T-helper 2 cell (primary cell): ENCODE data around the gene PTPN3.

ENCODE experiments used
- DNase-seq, 5 experiments: peaks; one replicate each; pipeline versions ENCODE4 v3.0.0 to v3.0.0-alpha.2; 2012 to 2022

PTPN3 gene

GRCh38 chr9:109451311-109452025, 46.6 kb downstream of the PTPN3 start:
- DNase-seq: no peak

- no peak for DNase-seq
Observed at GRCh38 chr9:109450346-109450745, 47.8 kb downstream of the PTPN3 start.

GRCh38 chr9:109449036-109449798, 48.9 kb downstream of the PTPN3 start:
- no peak for DNase-seq

- no peak for DNase-seq
Observed at GRCh38 chr9:109448223-109448622, 49.9 kb downstream of the PTPN3 start.

GRCh38 chr9:109447329-109448076, 50.6 kb downstream of the PTPN3 start:
- peak in 1 of 5 experiments; percentile 86 for DNase-seq

- no peak for DNase-seq
Observed at GRCh38 chr9:109444771-109445320, 53.3 kb downstream of the PTPN3 start.

GRCh38 chr9:109442716-109443115, 55.4 kb downstream of the PTPN3 start:
- no peak for DNase-seq

- DNase-seq: no peak
Observed at GRCh38 chr9:109441296-109441695, 56.8 kb downstream of the PTPN3 start.

GRCh38 chr9:109440797-109441287, 57.3 kb downstream of the PTPN3 start:
- DNase-seq: peak in 3 of 5 experiments; percentile 5 to 91 (median 26)

- DNase-seq: peak in 1 of 5 experiments; percentile 58
Observed at GRCh38 chr9:109440117-109440515, 58.0 kb downstream of the PTPN3 start.

- DNase-seq: no peak
Observed at GRCh38 chr9:109439378-109440116, 58.6 kb downstream of the PTPN3 start.

GRCh38 chr9:109437286-109437685, 60.8 kb downstream of the PTPN3 start:
- DNase-seq: no peak

- no peak for DNase-seq
Observed at GRCh38 chr9:109436071-109436470, 62.0 kb downstream of the PTPN3 start.

- no peak for DNase-seq
Observed at GRCh38 chr9:109433476-109433875, 64.6 kb downstream of the PTPN3 start.

- no peak for DNase-seq
Observed at GRCh38 chr9:109430231-109430630, 67.9 kb downstream of the PTPN3 start.

GRCh38 chr9:109428854-109429253, 69.3 kb downstream of the PTPN3 start:
- DNase-seq: no peak

- DNase-seq: no peak
Observed at GRCh38 chr9:109427886-109428285, 70.2 kb downstream of the PTPN3 start.

GRCh38 chr9:109426626-109427402, 71.3 kb downstream of the PTPN3 start:
- peak in 1 of 5 experiments; percentile 55 for DNase-seq

GRCh38 chr9:109424618-109425017, 73.5 kb downstream of the PTPN3 start:
- DNase-seq: no peak

GRCh38 chr9:109423877-109424276, 74.2 kb downstream of the PTPN3 start:
- no peak for DNase-seq

- no peak for DNase-seq
Observed at GRCh38 chr9:109422641-109423040, 75.5 kb downstream of the PTPN3 start.
